Measurements from ENCODE around the gene ARVCF.
A peak's percentile ranks its signal among the peaks of the same experiment; 100 is the strongest.
"Not testable (repeated sequence)": the region's sequence is repeated elsewhere in the genome, so short reads cannot be mapped to it uniquely, and the experiment has no call there.

ARVCF gene

DNA sequence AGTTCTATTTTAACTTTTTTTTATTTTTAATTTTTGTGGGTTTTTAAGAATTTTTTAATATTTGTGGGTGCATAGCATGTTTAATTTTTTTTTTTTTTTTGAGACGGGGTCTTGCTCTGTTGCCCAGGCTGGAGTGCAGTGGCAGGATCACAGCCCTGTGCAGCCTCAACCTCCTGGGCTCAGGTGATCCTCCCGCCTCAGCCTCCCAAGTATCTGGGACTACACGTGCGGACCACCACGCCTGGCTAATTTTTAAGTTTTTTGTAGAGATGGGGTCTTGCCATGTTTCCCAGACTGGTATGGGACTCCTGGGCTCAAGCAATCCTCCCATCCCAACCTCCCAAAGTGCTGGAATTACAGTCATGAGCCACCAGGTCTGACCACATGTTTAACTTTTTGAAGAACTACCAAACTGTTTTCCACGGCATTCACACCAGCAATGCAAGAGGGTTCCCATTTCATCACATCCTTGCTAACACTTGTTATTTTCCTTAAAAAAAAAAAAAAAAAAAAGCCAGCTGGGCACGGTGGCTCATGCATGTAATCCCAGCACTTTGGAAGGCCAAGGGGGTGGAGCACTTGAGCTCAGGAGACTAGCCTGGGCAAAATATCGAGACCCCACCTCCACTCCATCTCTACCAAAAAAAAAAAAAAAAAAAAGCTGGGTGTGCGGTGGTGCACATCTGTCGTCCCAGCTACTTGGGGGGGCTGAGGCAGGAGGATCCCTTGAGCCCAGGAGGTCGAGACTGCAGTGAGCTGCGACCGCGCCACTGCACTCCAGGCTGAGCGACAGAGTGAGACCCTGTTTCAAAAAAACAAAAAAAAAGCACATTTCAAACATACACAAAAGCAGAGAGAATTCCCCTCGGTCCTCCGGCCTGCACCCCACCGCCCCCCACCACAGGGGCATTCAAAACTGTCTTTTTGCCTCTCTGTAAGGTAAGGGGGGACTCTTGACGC lies 58.3 kb downstream of the ARVCF start:
- no peak for DNase-seq

DNA sequence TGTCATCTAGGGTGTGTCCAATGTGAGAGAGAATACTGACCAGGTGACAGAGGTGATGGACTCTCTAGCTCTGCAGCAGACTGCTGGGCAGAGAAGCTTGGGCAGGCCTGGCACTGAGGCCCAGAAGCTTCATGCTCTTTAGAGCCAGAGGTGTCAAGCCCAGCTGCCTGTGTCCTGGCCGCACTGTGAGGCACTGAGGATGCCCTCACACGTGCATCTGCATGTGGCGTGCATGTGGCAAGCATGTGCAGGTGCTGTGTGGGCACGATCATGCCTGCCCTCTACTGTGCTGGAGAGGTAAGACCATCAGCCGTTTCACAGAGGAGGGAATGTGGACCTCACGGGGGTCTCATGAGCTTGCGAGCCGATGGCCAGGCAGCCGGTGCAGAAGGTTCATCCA lies 59.2 kb downstream of the ARVCF start:
- DNase-seq, result no peak

DNA sequence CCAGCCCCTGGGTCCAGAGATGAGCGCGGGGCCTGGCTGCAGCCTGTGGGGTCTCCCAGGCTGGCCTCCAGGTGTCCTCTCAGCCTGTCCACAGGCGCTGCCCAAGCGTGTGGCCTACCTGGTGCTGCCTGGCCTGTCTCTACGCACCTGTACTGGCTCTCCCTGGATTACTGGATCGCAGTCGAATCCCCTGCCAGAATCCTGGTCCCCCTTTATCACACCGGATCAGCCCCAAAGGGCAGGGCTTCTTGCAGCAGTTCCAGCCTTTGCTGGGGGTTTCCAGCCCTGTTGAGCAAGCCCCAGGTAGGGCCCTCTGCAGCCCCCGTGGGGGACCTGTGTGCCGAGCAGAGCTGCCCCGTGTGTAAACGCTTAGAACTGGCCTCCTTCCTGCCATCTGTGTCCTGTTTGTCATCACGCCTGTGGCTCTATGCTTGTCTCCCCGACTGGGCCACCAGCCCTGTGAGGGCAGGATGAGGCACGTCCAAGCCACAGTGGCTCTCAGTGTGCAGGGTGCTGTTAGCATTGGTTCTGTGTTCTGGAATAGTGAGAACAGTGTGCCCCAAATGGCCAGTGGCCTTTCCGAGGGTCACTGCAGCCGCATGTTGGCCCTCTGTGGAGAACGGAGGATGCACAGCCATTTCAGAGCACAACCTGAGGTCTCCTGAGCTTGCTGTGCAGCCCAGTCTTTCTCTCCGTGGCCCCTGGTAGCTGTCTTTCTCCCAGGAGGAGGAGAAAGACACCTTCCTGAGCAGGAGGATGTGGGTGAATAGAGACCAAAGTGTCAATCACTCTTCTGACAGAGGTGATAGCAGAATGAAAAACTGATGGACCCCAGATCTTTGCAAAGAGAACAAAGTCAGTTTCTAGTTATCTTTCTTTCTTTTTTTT lies 61.1 kb downstream of the ARVCF start:
- DNase-seq, result no peak

DNA sequence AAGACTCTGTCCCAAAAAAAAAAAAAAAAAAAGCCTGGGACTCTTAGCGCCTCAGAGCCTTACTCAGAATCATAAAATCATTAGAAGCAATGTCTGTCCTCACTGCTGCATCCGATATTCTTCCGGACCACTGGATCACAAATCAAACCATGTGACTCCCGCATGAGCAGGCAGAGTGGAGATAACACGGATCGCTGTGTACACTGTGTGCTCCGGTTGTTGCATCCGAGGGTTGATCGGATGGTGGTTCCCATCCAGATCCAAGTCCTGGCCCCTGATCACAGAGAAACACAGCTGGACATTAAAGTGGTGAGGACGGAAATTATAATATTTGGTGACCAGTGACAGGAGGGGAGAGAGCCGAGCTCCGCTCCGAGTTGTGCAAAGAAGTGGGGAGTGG lies 65.3 kb downstream of the ARVCF start:
- no peak for DNase-seq

DNA sequence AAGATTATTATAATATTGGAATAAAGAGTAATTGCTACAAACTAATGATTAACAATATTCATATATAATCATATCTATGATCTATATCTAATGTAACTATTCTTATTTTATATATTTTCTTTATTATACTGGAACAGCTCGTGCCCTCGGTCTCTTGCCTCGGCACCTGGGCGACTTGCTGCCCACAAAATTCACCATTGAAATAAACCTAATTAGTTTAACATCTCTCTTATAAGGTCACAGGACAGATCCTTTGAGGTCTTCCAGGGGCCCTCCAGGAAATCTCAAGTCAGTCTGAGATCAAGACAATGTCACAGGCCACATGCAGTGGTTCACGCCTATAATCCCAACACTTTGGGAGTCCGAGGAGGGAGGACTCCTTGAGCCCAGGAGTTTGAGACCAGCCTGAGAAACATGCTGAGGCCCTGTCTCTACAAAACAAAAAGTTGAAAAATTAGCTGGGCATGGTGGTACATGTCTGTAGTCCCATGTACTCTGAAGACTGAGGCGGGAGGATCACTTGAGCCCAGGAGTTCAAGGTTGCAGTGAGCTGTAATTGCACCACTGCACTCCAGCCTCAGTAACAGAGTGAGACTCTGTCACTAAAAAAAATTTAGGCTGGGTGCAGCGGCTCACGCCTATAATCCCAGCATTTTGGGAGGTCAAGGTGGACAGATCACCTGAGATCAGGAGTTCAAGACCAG lies 68.4 kb downstream of the ARVCF start:
- no peak for DNase-seq

DNA sequence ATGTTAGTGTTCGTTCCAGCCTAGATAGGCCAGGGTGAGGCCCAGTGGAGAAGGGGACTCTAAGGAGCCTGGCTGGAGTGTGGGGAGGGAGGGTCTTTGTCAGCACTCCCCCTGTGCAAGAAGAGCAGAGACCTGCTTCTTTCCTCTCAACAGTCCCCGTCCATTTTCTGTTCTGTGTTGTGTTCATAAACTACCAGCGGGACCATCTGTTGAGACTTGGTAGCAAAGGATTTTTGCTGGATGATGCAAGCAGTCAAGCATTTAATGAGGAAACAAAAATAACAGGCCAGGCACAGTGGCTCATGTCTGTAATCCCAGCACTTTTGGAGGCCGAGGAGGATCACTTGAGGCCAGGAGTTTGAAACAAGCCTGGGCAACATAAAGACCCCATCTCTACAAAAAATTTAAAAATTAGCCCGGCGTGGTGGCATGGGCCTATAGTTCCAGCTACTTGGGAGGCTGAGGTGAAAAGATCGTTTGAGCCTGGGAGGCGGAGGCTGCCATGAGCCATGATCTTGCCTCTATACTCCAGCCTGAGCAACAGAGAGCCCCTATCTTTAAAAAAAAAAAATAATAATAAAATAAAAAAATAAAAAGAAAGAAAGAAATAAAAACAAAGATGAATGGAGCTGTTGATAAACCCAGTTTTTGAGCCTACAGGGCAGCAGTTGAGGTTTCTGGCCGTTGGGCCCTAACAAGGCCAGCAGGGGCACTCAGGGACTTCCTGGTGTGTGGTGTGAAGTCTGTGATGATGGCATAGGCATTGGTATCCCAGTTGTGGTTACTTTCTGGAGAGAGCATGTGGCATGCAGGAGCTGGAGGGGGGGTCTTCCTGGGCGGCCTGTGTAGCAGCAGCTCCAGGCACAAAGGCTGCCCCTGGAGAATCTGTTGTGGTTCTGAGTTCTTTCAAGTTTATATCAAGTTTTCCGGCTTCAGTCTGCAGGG lies 73.3 kb downstream of the ARVCF start:
- no peak for DNase-seq

DNA sequence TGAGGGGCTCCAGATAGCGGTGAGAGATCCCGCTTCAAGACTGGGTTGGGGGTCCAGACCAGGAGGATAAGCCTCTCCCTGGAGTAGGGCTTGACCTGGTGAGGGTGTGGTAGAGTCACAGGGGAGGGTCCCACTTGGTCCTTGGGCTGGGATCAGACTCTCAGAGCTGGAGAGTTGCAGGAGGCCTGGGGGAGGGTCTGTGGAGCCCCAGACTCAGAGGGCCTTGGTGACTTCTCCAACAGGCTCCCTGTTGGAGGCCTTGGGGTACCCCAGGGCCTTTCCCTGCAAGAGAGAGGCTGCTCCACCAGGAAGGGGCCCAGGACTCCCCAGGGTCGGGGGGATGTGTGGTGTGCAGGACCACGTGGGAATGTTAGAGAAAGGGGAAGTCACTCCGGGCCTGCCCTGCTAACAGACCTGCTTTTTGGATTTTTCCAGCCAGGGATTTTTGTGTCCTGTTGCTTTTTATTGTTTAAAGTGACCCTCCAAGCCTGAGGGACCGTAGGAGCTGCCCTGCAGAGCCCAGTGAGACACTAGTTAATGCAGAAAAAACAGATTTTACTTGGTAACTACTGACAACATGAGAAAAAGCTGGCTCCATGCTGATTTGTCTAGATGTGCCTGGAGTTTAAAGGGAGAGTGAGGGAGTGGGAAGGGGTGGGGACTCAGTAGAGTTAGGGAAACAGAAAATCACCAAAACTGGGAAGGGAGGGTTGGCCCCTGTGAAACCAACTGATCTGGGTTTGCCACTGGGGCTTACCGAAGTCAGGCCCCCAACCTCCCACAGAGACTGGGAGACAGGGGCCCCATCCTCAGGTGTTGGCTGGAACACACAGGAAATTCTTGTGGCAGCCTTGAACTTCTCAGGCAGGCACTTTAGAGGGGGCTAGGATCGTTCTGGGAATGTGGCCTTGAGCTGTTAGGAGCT lies 74.2 kb downstream of the ARVCF start:
- DNase-seq, result peak; percentile 9

DNA sequence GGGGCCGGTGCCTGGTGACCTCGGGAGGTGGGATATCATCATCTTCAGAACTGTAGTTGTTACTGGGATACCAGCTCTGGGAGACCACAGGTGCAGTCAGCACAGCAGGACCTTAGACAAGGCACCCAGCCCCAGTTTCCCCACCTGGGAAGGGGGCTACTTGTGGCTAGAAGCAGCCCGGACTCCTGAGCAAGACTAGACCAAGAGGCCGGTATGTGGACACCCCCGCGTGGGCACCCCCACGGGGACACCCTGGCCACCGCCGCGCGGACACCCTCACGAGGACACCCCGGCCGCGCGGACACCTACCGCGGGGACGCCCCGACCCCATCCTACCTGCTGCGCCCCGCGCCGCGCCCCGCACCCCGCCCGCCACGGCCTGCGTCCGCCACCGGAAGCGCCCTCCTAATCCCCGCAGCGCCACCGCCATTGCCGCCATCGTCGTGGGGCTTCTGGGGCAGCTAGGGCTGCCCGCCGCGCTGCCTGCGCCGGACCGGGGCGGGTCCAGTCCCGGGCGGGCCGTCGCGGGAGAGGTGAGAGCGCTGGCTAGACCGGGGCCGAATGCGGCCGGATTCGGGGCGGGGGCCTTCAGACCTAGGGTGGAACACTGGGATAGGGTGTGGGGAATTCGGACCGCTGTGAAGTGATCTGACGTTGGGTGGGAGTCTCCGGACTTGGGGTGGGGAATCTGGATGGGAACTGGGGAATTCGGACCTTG lies 75.1 kb downstream of the ARVCF start, which contains the start of the genes COMT and TXNRD2:
TSS of gene COMT (plus strand) at position 408 of the 718 bp plus-strand sequence. CDS start 20,755 bp downstream, outside the sequence.
TSS of gene TXNRD2 (minus strand) at position 454 of the 718 bp plus-strand sequence. CDS start at position 439, 15 bp downstream.
- peak; percentile 74 for DNase-seq

DNA sequence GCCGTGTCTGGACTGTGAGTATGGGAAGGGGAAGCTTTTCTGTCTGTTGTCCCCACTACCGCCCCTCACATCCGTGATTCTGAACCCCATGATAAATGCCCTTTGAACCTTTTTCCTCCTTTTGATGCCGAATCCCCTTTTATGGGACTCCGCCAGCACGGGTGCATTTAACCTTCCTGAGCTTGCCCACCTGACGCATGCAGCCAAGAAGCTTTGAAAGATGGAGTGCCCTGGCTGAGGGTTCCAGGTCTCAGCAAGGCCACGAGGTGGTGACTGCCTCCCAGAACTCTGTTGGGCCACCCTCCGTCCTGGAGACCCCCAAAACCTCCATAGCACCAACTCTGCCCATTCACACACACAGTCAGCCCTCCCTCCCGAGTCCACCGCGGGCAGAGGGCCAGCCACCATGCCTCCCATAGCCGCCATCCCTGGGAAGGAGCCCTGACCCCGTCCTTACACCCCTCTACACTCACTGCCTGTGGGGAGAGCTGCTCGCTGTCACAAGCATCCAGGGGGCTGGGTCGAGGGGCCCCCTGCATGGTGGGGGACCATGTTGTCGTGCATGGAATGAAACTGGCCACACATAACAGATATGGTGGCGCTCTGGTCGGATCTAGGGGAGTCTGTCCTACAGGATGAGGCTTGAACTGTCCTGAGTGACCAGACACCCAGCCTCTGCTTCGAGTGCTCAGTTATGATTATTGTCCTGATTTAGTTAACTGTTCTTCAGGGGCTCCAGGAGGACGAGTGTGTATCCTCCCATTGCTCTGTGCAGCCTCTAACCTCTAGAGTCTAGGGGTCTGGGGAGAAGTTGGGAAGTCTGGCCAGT lies 75.9 kb downstream of the ARVCF start:
- DNase-seq, result no peak

DNA sequence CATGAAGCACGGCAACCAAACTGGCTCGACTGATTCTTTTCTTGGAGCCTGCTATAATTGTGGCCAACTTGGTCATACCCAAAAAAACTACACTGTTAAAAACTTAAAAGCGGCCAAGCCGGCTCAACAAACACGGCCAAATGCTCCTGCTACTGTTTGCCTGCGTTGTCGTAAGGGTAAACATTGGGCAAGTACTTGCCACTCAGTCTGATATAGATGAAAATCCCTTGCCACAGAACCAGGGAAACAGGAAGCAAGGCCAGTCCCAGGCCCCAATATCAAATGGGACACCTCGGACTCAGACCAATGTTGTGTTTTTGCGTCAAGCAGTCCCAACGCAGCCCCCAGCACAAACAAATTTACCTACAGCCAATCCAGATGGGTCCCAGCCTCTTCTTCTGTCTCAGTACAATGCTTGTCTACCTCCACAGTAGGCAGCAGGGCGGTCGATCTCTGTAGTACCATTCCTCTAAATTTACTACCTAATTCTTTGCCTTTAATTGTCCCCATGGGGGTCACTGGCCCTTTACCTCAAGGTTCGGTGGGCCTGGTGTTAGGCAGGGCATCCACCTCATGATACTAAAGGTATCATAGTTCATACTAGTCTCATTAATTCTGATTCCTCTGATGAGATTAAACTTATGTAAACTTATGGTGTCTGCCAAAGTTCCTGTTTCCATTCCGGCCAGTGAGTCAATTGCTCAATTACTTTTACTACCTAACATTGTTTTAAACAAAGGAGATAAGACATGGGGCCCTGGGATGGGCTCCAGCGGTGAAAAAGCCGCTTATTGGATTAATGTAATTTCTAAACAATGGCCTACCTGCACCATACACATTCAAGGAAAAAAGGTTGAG lies 78.8 kb downstream of the ARVCF start:
- no peak for DNase-seq

DNA sequence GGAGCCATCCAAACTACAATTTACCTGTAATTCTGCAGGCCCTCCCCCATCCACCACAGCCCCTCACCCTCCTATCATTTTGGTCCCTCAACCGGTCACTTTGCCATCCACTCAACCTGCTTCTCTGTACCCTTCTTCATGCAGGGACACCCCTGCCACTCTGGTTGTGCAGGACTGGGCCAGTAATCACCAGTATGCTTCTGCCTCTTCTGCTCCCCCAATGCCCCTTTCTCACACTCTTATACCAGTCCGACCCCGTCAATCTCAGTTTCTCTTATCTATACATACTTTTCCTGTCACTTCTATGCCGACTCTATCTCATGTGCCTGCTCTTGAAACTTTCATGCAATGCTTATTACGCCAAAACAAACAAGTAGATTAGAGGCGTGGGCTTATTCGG lies 80.1 kb downstream of the ARVCF start:
- no peak for DNase-seq

DNA sequence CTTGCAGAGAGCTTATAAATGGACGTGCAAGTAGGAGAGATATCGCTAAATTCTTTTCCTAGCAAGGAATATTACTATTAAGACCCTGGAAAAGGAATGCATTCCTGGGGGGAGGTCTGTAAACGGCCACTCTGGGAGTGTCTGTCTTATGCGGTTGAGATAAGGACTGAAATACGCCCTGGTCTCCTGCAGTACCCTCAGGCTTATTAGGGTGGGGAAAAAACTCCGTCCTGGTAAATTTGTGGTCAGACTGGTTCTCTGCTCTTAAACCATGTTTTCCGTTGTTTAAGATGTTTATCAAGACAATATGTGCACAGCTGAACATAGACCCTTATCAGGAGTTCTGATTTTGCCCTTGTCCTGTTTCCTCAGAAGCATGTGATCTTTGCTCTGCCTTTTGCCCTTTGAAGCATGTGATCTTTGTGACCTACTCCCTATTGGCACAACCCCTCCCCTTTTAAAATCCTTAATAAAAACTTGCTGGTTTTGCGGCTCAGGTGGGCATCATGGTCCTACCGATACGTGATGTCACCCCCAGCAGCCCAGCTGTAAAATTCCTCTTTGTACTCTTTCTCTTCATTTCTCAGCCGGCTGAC lies 81.4 kb downstream of the ARVCF start:
- DNase-seq, result not testable (repeated sequence)

DNA sequence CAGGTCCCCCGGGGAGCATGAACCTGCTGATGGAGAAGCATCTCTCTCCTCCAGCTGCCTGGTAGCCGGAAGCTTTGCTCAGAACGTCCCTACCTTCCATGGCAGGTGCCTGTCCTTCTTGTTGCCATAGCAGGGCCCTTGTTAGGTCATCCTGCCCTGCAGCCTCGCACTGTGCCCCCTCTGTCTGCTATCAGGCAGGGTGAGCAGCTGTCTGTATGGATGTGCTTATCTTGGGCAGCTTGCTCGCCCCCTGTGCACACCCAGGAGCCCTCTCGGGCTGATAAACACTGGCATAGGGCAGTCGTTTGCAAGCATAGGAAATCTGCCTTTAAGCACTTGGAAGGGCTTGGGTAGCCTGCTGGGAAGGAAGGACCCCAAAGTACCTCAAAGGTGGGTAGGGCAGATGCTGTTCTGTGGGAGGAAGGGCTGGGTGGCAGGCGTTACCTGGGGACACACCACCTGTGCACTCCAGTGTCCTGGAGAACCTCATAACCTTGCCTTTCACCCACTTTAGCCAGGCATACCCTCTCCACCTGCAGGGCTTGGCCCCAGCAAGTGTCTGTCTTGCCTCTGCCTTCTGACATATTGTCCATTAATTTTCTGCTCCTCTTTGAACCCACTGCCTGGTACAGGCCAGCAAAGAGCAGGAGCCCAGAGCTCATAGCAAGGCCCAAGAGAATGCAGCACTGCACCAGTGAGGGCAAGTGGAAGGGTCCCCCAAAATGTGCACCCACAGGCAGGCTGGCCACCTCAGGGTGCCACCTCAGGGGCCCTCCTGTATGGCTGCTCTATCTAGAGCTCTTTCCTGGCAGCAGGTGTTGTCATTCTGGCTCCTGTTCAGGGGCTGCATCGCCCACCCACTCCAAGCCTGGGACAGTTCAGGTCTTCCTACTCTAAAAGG lies 83.0 kb downstream of the ARVCF start:
- no peak for DNase-seq

DNA sequence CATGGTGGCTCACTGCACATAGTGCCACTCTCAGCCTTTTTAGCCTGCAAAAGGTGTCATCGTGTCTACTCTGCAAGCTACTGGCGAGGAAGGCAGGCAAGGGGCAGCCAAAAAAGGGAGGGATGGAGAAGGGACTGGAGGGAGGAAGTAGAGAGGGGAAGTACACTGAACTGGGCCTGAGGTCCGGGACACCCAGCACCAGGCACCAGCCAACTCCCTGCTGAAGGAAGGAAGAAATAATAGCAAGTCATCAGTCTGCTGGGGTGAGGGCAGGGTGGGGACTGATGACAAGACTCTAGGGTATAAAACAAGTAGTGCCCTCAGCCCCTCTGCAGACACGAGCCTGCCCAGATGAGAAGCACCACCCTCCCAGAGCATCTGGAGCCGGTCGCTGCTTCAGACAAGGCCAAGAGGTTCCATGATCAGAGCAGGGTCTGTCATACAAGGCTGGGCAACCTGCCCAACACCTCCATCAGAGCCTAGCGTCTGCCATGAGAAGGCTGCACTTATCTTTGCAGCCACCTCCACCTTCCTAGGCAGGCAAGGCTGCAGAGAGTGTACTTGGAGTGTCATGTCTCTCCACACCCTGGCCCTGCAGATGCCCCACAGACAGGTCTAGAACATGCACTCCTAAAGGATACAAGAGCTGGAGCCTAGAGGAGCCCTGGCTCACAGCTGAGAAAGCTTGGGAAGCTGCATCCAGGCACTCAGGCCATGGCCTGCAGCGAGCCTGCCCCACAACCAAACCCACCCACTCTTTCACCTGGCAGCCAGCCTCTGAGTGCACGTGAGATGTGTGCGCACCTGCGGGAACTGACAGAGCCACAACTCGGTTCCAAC lies 84.0 kb downstream of the ARVCF start:
- no peak for DNase-seq

DNA sequence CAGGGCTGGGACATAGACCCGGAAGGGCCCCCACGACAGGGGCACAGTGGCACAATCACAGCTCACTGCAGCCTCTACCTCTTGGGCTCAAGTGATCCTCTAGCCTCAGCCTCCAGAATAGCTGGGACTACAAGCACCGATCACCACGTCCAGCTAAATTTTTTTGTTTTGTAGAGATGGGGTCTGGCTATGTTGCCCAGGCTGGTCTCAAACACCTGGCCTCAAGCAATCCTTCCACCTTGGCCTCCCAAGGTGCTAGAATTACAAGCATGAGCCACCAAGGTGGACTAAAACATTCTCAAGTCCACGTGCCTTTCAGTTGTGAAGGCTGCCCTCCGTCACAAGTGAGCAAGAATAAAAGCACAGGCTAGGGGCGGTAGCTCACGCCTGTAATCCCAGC lies 85.1 kb downstream of the ARVCF start:
- DNase-seq, result no peak
